ENCODE results near the gene MSMO1.

Gene MSMO1

GRCh38 chr4:165360985-165361670 lies 33.7 kb downstream of the MSMO1 start:
- no peak for DNase-seq (ENCODE audit: low spot score)

DNA sequence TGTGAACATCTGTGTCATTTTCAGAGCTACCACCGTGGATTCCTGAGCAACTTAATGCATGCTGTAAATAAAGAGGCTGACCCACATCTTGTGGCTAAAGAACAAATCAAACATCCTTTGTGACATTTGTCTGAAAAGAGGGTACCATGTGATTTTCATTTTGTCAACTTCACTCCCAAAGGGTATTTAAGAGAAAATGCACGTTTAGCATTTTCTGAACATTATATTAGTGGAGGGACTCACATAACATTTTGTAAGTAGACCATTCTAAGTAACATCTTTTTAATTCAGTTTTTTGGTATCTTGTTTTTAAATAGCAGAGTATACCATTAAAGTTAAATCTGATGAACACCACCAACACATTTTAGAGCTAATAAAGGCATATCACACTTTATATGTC lies 34.3 kb downstream of the MSMO1 start:
- no peak for DNase-seq (ENCODE audit: low spot score)

DNA sequence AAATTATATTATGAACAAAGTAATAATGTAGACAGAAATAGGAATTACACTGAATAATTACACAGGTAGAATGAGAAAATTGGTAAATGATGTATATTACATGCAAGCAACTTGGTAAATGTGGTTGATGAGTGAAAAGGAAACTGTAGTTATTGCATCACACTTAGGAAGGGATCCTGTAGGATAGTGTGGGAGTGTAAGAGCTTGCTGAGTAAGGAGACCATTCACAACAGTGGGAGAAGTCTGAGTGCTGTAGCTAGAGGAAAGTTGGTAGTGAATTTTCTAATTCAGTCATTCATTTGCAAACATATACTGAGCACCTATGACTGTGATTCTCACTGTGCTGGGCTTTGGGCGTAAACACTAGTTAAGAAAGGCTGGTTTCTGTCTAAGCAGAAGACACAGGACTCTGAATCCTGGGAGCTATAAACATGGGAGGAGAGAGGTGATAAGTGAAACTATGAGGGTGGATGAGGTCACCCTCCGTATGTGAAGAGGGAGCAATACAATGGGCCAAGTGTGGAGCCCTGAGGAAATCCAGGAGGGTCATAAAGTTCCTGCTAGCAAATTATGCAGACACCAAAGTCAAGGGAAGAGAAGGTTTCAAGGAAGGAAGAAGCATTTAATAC lies 37.1 kb downstream of the MSMO1 start:
- no peak for DNase-seq (ENCODE audit: low spot score)

GRCh38 chr4:165367040-165367439 lies 39.6 kb downstream of the MSMO1 start:
- no peak for DNase-seq (ENCODE audit: low spot score)

GRCh38 chr4:165368114-165368513 lies 40.6 kb downstream of the MSMO1 start:
- peak; percentile 30 for DNase-seq (ENCODE audit: low spot score)

- no peak for DNase-seq (ENCODE audit: low spot score)
Observed at GRCh38 chr4:165368567-165368966, 41.1 kb downstream of the MSMO1 start.

DNA sequence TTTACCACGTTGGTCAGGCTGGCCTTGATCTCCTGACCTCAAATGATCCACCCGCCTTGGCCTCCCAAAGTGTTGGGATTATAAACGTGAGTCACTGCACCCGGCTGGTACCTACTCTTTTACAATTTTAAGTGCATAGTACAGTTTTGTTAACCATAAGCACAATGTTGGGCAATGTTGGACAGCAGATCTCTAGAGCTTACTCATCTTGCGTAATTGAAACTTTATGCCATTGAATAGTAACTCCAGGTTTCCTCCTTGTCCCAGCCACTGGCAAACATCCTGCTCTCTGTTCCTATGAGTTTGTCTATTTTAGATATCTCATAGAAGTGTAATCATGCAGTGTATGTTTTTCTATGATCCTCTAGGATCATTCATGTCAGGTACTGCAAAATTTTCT lies 42.1 kb downstream of the MSMO1 start:
- no peak for DNase-seq (ENCODE audit: low spot score)

DNA sequence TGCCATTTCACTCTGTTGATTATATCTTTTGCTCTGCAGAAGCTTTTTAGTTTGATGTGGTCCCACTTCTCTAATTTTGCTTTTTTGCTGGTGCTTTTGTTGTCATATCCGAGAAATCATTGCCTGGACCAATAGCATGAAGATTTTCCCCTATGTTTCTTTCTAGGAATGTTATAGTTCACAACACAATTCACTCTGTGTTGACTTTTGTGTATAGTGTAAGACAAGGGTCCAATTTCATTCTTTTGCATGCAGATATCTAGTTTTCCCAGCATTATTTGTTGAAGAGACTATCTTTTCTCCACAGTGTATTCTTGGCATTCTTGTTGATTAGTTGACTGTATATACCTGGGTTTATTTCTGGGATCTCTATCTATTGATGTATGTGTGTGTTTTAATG lies 43.1 kb downstream of the MSMO1 start:
- no peak for DNase-seq (ENCODE audit: low spot score)

- no peak for DNase-seq (ENCODE audit: low spot score)
Observed at GRCh38 chr4:165375465-165375864, 48.0 kb downstream of the MSMO1 start.

GRCh38 chr4:165378398-165378744 lies 50.9 kb downstream of the MSMO1 start:
- no peak for DNase-seq (ENCODE audit: low spot score)

- peak; percentile 95 for DNase-seq (ENCODE audit: low spot score)
Observed at GRCh38 chr4:165378745-165379677, 51.5 kb downstream of the MSMO1 start, which contains the start of gene CPE. CPE (plus strand) TSS chr4:165379008; CDS start chr4:165379222, 214 bp downstream.

DNA sequence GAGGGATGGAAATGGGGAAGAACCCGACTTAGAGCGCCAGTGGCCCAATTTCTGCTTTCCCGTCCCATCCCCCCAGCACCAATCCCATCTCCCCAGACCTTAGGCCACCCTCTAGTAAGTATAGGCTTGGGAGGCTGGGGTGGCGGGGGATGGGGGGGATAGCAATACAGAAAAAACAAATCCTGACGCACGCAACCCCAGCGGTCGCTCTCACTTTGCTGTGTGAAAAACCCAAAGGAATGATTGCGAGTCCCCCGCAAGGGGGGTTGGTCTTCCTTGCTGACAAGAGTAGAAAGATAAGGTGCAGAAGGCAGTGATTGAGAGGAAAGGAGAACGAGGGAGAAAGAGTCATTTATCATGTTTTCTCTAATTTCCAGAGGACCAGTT lies 52.2 kb downstream of the MSMO1 start:
- peak; percentile 50 for DNase-seq (ENCODE audit: low spot score)

GRCh38 chr4:165380805-165381204 lies 53.3 kb downstream of the MSMO1 start:
- DNase-seq (ENCODE audit: low spot score): no peak

DNA sequence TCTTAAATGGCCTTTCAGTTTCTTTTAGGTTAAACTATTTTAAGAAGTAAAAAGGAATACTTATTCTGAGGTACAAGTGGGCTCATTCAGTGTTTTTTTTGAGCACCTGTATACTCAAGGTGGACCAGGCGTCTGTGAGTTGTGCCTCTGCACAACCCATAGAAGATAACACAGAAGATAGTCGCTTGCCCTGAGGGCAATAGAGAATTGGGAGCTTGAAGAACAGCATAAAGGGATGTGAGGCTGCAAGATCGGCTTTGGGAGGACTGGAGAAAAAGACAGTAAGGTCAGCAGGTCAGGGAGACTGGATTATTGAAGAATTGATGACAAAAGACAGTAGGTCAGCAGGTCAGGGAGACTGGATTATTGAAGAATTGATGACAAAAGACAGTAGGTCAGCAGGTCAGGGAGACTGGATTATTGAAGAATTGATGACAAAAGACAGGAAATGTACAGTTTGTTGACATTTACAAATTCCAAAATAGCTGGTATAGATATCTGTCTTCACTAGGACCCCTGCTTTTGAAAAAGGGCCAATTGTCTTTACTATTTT lies 54.4 kb downstream of the MSMO1 start:
- DNase-seq (ENCODE audit: low spot score): no peak

GRCh38 chr4:165382640-165383039 lies 55.2 kb downstream of the MSMO1 start:
- no peak for DNase-seq (ENCODE audit: low spot score)

DNA sequence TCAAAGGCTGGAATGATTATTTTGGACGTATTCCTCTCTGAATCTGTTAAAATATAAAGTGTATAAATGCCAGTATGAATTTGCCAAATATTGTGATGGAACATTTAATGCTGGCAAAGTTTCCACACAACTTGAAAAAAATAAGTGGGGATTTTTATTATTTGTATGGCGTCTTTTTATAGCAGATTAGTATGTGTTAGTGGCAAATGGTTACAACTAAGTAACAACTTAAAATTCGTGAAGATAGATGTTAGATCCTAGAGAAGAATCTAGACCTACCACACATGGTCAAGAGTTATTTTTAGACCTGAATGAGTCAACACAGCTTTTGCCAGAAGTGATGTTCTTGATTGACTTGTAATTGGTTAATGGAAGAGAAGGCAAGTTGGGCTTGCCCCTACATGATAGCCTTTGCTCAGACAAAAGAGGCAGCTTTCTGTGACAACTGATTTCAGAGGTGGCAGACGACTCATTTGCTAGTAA lies 56.2 kb downstream of the MSMO1 start:
- DNase-seq (ENCODE audit: low spot score): no peak

DNA sequence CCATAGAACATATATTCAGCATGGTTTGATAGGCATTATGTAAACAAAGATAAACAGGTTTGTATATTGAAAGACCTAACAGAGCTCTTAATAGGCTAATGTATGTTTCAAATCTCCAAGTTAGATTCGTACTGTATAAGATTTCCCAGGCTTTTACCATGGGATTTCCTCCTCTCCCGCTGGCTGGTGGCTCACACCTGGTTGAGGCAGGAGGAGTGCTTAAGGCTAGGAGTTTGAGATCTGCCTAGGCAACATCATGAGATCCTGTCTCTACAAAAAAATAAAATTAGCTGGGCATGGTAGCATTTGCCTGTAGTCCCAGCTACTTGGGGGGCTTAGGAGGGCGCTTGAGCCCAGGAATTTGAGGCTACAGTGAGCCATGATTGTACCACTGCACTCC lies 56.7 kb downstream of the MSMO1 start:
- no peak for DNase-seq (ENCODE audit: low spot score)

DNA sequence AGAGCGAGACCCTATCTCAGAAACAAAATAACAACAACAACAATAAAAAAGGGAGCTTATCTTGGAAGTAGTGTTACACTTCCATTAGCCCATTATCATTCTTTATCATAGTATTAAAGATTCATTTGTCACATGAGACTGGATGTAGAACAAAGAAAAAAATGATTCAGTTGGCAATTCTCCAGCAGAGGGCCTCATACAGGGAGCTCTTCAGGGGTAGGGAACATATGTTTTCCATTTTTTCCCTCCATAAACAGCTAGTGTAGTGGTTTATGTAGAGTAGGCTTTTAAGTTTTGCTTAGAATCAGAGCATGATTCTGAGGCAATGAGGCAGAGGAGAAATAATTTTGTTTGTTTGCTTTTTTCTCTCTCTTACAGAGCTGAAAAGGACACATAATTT lies 57.1 kb downstream of the MSMO1 start:
- DNase-seq (ENCODE audit: low spot score): no peak

- no peak for DNase-seq (ENCODE audit: low spot score)
Observed at GRCh38 chr4:165385126-165385525, 57.7 kb downstream of the MSMO1 start.

DNA sequence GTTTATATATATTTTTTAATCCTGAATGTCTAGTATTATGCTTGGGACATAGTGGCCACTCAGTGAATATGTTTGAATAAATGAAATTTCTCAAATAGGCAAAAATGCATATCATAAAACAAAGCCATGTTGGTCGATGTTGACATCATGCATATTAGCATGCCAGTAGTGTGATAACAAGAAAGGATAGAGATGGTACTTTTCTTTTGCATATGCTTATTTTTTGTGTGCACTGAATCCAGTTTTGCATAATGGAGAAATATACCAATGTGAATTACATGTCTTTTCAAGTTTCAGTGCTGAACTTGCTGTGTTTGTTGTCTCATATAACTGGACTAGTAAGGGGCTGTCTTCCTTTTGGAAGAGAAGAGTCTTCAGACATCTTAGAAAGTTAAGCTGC lies 58.9 kb downstream of the MSMO1 start:
- no peak for DNase-seq (ENCODE audit: low spot score)

- DNase-seq (ENCODE audit: low spot score): no peak
Observed at GRCh38 chr4:165388756-165389155, 61.3 kb downstream of the MSMO1 start.
